ENCODE data around the gene MAOB.

Gene MAOB

DNA sequence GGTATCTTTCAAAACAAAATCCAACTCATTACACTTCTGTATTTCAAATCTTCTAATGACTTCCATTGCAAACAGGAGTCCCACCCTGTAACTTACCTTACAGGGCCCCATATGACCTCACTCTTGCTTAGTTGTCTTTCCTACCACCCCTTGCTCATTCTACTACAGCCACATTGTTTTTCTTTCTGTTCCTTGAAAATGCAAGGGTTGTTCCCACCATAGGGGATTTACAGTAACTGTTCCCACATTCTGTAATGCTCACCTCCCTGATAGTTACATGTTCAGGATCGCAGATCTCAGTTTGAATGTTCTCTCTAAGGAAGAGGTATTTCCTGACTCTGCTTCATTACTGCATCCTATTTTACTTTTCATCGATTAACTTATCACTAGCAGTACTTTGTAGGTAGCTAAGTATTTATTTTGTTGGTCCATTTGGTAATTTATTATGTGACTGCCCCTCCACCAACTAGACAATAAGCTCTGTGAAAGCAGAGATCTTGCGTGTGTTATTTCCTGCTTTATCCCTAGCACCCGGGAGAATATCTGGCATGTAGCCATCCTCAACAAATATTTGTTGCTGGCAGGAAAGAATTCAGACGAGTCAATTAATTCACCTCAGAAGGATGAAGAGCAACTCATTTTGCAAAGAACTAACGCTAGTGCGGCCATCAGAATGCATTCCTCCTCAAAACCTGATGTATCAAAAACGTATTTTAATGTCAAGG is 21.4 kb downstream of the MAOB start:
- H3K27me3 ChIP-seq (ENCODE audit: control insufficient read depth, insufficient read depth, low read length), result 0 out of 2 replicates have a peak, but pooled peaks cover 3% of the 10 kb centered on the region
- no peaks in the 10 kb centered on the region for H3K4me1 ChIP-seq (ENCODE audit: control insufficient read depth, insufficient read depth, low read length)
- no peak overlapping the region for H3K9ac ChIP-seq (ENCODE audit: low read depth, low read length)
- H3K9me3 ChIP-seq (ENCODE audit: control insufficient read depth, insufficient read depth, low read length), result no peaks in the 10 kb centered on the region
- no peaks in the 10 kb centered on the region for H3K36me3 ChIP-seq (ENCODE audit: control insufficient read depth, insufficient read depth, low read length)
- H3K27ac ChIP-seq (ENCODE audit: low read depth, low read length), result no peak overlapping the region
- no peak overlapping the region for H3K4me3 ChIP-seq (ENCODE audit: low read depth, low read length)

DNA sequence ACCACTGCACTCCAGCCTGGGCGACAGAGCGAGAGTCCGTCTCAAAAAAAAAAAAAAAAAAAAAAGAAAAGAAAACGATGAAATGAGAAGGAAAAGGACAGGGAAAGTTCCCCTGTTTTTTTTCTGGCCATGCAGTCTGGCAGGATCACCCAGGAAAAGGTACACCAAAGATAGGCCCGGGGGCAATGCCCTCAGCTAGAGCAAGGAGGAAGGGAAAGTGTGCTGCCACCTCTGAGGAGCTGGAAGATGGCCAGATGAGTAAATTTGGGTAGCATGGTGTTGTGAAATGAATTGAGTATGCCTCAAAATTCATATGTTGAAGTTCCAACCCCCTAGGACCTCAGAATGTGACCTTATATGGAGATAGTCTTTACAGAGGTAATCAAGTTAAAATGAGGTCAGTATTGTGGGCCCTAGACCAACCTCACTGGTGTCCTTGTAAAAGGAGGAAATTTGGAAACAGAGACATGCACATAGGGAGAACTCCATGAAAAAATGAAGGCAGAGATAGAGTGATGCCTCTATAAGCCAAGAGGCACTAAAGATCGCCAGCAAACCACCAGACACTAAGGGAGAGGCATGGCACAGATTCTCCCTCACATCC is 28.9 kb downstream of the MAOB start:
- Histone ChIP-seq H3K27ac (ENCODE audit: low read depth, low read length) (no peak overlapping the region), H3K36me3 (ENCODE audit: control insufficient read depth, insufficient read depth, low read length) (no peaks in the 10 kb centered on the region), H3K9me3 (ENCODE audit: control insufficient read depth, insufficient read depth, low read length) (no peaks in the 10 kb centered on the region), H3K9ac (ENCODE audit: low read depth, low read length) (no peak overlapping the region), H3K4me3 (ENCODE audit: low read depth, low read length) (no peak overlapping the region), H3K4me1 (ENCODE audit: control insufficient read depth, insufficient read depth, low read length) (no peaks in the 10 kb centered on the region), H3K27me3 (ENCODE audit: control insufficient read depth, insufficient read depth, low read length) (no peaks in the 10 kb centered on the region)

DNA sequence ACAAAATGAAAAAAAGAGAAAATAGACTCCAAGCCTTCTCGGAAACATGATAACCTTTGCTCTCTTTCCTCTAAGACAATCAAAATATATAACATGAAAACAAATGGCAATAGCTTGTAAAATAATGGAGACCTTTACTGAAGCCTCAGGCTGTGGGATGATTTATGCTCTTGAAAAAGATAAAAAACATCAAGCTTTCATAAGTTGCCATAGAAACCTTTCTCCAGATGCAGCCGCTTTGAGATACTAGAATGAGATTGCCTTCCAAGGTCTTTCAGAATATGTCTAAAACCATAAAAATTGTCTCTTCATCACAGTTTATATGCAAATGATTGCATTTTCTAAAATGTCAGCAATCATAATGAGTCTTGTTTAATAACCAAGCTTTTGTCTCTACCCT is 31.6 kb downstream of the MAOB start:
- Histone ChIP-seq H3K36me3 (ENCODE audit: control insufficient read depth, insufficient read depth, low read length) (no peaks in the 10 kb centered on the region), H3K4me1 (ENCODE audit: control insufficient read depth, insufficient read depth, low read length) (no peaks in the 10 kb centered on the region), H3K27me3 (ENCODE audit: control insufficient read depth, insufficient read depth, low read length) (no peaks in the 10 kb centered on the region), H3K9me3 (ENCODE audit: control insufficient read depth, insufficient read depth, low read length) (no peaks in the 10 kb centered on the region), H3K9ac (ENCODE audit: low read depth, low read length) (no peak overlapping the region), H3K4me3 (ENCODE audit: low read depth, low read length) (no peak overlapping the region), H3K27ac (ENCODE audit: low read depth, low read length) (no peak overlapping the region)

DNA sequence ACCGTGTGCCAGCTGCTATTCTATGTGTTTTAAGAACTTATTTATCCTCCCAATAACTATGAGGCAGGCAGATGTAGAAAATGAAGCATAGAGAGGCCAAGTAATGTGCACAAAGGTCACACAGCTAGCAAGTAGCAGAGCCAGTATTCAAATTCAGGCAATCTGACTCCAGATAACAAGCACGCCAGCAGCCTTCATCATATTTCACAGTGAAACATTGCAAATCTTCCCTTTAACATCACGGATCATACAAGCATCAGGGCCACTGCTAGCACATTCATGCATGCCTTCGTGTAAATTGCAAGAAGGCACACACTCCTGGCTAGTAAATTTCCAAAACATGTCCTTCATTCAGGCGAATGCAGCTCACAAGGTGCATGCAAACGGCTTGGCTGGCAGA is 33.1 kb downstream of the MAOB start:
- Histone ChIP-seq H3K4me1 (ENCODE audit: control insufficient read depth, insufficient read depth, low read length) (no peaks in the 10 kb centered on the region), H3K27me3 (ENCODE audit: control insufficient read depth, insufficient read depth, low read length) (no peaks in the 10 kb centered on the region), H3K4me3 (ENCODE audit: low read depth, low read length) (no peak overlapping the region), H3K36me3 (ENCODE audit: control insufficient read depth, insufficient read depth, low read length) (no peaks in the 10 kb centered on the region), H3K9me3 (ENCODE audit: control insufficient read depth, insufficient read depth, low read length) (no peaks in the 10 kb centered on the region), H3K27ac (ENCODE audit: low read depth, low read length) (no peak overlapping the region), H3K9ac (ENCODE audit: low read depth, low read length) (no peak overlapping the region)

DNA sequence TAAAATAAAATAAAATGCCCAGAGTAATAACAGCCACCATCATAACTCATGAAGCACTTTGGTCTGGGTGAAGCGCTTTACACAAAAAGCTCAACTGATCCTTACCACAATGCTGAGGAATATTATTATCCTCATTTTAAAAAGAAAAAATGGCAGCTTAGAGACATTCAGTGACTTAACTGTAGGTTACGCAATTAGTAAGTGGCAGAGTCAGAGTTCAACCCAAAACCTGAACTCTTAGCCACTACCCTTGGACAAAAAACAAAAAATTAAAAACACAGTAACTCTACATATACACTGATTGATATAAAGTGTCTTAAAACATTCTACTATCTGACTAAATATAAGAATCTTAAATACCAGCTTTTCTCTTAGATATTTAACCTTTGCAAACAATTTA is 34.9 kb downstream of the MAOB start:
- no peaks in the 10 kb centered on the region for H3K27me3 ChIP-seq (ENCODE audit: control insufficient read depth, insufficient read depth, low read length)
- H3K9me3 ChIP-seq (ENCODE audit: control insufficient read depth, insufficient read depth, low read length), result no peaks in the 10 kb centered on the region
- no peaks in the 10 kb centered on the region for H3K36me3 ChIP-seq (ENCODE audit: control insufficient read depth, insufficient read depth, low read length)
- H3K27ac ChIP-seq (ENCODE audit: low read depth, low read length), result no peak overlapping the region
- H3K9ac ChIP-seq (ENCODE audit: low read depth, low read length), result no peak overlapping the region
- no peaks in the 10 kb centered on the region for H3K4me1 ChIP-seq (ENCODE audit: control insufficient read depth, insufficient read depth, low read length)
- no peak overlapping the region for H3K4me3 ChIP-seq (ENCODE audit: low read depth, low read length)

DNA sequence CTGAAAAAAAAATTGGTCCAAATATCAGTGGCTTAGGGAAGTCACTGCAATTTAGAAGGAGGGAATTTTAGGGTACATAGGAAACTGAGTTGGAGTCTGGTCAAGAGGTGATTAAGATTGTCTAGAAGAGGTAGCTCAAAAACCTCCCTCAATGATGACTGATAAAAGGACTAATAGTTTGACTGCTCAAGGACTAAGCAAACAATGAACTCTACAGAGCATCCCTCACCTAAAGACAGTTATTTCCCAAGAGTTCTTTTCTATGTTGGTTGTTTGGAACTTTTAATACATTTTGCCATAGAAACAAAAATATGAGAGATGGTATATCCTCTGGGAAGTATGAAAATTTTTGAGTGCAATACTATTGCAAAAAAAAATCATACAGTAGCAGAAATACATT is 35.7 kb downstream of the MAOB start:
- Histone ChIP-seq H3K4me3 (ENCODE audit: low read depth, low read length) (no peak overlapping the region), H3K9ac (ENCODE audit: low read depth, low read length) (no peak overlapping the region), H3K36me3 (ENCODE audit: control insufficient read depth, insufficient read depth, low read length) (no peaks in the 10 kb centered on the region), H3K9me3 (ENCODE audit: control insufficient read depth, insufficient read depth, low read length) (no peaks in the 10 kb centered on the region), H3K27ac (ENCODE audit: low read depth, low read length) (no peak overlapping the region), H3K27me3 (ENCODE audit: control insufficient read depth, insufficient read depth, low read length) (no peaks in the 10 kb centered on the region), H3K4me1 (ENCODE audit: control insufficient read depth, insufficient read depth, low read length) (no peaks in the 10 kb centered on the region)

DNA sequence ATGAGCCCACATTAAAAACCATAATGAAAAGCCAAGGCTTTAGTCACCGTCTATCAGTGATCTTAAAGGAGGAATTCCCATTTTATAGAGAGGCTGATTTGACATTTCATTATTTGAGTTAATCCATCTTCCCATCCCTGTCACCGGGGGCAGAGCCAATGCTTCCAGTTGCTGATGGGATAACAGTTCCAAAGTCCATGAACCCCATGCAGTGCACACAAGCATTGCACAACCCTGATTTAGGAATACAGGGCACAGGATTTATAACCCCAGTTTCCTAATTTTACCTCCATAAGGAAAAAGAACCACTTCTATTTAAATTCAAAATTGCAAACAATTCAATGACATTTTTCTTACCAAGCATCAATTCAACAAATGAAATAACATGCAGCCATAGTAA is 36.5 kb downstream of the MAOB start:
- H3K36me3 ChIP-seq (ENCODE audit: control insufficient read depth, insufficient read depth, low read length), result no peaks in the 10 kb centered on the region
- no peak overlapping the region for H3K9ac ChIP-seq (ENCODE audit: low read depth, low read length)
- H3K9me3 ChIP-seq (ENCODE audit: control insufficient read depth, insufficient read depth, low read length), result no peaks in the 10 kb centered on the region
- H3K27me3 ChIP-seq (ENCODE audit: control insufficient read depth, insufficient read depth, low read length), result no peaks in the 10 kb centered on the region
- H3K27ac ChIP-seq (ENCODE audit: low read depth, low read length), result no peak overlapping the region
- no peak overlapping the region for H3K4me3 ChIP-seq (ENCODE audit: low read depth, low read length)
- no peaks in the 10 kb centered on the region for H3K4me1 ChIP-seq (ENCODE audit: control insufficient read depth, insufficient read depth, low read length)

DNA sequence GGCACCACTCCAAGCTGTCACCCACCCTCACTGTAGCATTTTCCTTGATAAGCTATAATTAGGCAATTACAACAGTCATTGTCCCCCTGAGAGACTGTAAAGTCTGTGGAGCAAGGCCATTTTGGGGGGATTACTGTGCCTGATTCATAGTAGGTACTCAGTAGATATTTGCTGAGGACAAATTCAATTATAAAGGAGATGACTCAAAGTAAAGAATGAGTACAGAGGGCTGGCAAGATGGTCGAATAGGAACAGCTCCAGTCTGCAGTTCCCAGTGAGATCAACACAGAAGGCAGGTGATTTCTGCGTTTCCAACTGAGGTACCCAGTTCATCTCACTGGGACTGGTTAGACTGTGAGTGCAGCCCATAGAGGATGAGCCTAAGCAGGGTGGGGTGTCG is 42.0 kb downstream of the MAOB start:
- Histone ChIP-seq H3K4me3 (ENCODE audit: low read depth, low read length) (no peak overlapping the region), H3K27ac (ENCODE audit: low read depth, low read length) (no peak overlapping the region), H3K36me3 (ENCODE audit: control insufficient read depth, insufficient read depth, low read length) (no peaks in the 10 kb centered on the region), H3K9me3 (ENCODE audit: control insufficient read depth, insufficient read depth, low read length) (no peaks in the 10 kb centered on the region), H3K9ac (ENCODE audit: low read depth, low read length) (no peak overlapping the region), H3K27me3 (ENCODE audit: control insufficient read depth, insufficient read depth, low read length) (no peaks in the 10 kb centered on the region), H3K4me1 (ENCODE audit: control insufficient read depth, insufficient read depth, low read length) (no peaks in the 10 kb centered on the region)

DNA sequence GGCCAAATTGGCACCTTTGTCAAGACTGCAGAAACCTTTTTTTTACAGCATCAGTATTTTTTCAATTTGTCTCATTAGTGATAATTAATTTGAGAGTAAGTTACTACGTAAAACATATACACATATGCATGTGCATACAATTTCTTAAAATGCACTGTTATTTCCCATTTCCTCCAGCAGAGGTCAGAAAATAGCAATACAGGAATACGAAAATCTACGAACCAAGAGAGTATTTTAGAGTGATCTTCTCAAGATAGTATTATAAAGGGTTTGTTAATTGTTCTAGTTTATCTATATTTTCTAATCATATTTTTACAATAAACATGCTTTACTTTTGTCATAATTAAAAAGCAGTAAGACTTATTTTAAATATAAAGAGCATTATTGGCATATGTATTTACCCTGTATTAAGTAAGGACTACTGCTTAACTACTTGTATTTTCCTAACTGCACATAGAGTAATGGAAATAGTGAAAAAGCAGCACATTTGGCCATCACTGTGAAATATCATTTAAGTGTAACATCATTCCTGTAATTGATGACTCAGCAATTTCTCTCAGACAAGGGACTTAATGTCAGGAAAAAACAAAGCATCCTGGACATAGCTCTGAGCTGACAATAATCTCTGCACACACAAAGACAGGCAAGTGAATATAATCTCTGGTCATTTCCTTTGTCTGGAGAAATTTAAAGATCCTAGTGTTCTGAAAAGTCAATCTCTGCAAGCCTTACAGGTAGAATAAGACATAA is 45.6 kb downstream of the MAOB start:
- Histone ChIP-seq H3K4me1 (ENCODE audit: control insufficient read depth, insufficient read depth, low read length) (no peaks in the 10 kb centered on the region), H3K27ac (ENCODE audit: low read depth, low read length) (no peak overlapping the region), H3K9ac (ENCODE audit: low read depth, low read length) (no peak overlapping the region), H3K27me3 (ENCODE audit: control insufficient read depth, insufficient read depth, low read length) (no peaks in the 10 kb centered on the region; the same call in 1 of the 2 replicates), H3K36me3 (ENCODE audit: control insufficient read depth, insufficient read depth, low read length) (no peaks in the 10 kb centered on the region), H3K9me3 (ENCODE audit: control insufficient read depth, insufficient read depth, low read length) (no peaks in the 10 kb centered on the region), H3K4me3 (ENCODE audit: low read depth, low read length) (no peak overlapping the region)

DNA sequence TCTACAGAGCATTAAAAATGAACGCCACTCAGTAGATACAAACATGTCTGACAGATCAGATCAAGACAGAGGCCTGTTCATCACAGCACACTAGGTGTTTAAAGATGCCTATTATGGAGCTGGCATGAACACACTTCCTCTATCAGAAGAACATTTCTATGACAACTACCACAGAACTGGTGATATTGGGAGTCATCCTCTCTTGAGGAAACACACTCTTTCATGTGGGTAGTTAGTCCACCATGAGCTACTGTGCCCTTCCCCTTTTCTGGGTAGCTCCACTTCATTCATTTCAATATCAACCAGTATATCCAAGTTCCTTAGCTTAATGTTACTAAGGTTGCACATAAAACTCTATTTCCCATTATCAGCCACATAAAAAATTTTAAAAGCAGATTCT is 46.7 kb downstream of the MAOB start:
- H3K9ac ChIP-seq (ENCODE audit: low read depth, low read length), result no peak overlapping the region
- no peaks in the 10 kb centered on the region for H3K36me3 ChIP-seq (ENCODE audit: control insufficient read depth, insufficient read depth, low read length)
- no peaks in the 10 kb centered on the region for H3K4me1 ChIP-seq (ENCODE audit: control insufficient read depth, insufficient read depth, low read length)
- H3K27ac ChIP-seq (ENCODE audit: low read depth, low read length), result no peak overlapping the region
- H3K27me3 ChIP-seq (ENCODE audit: control insufficient read depth, insufficient read depth, low read length), result no peaks in the 10 kb centered on the region; the same call in 1 of the 2 replicates
- H3K9me3 ChIP-seq (ENCODE audit: control insufficient read depth, insufficient read depth, low read length), result no peaks in the 10 kb centered on the region
- H3K4me3 ChIP-seq (ENCODE audit: low read depth, low read length), result no peak overlapping the region

DNA sequence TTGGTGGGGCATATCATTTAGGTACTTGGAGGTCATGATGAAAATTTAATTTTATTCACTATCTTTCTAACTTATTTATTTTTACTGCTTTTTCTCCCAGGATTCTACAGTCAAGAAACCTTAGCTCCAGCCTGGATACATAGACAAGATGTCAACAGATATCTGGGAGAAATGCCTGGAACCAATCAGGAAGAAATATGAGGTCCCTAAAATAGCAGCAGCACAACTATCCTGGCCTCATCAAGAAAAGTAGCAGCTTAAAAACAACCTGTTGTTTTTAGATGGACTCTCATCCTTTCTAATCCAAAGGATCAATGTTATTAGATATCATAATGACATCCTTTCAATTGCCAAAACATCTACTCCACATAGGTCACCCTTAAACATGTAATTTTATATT is 54.5 kb downstream of the MAOB start:
- H3K9me3 ChIP-seq (ENCODE audit: control insufficient read depth, insufficient read depth, low read length), result 0 out of 2 replicates have a peak, but pooled peaks cover 3% of the 10 kb centered on the region
- H3K9ac ChIP-seq (ENCODE audit: low read depth, low read length), result no peak overlapping the region
- H3K4me1 ChIP-seq (ENCODE audit: control insufficient read depth, insufficient read depth, low read length), result peaks cover 10% of the 10 kb centered on the region
- no peaks in the 10 kb centered on the region; the same call in 1 of the 2 replicates for H3K27me3 ChIP-seq (ENCODE audit: control insufficient read depth, insufficient read depth, low read length)
- H3K4me3 ChIP-seq (ENCODE audit: low read depth, low read length), result no peak overlapping the region
- H3K27ac ChIP-seq (ENCODE audit: low read depth, low read length), result no peak overlapping the region
- H3K36me3 ChIP-seq (ENCODE audit: control insufficient read depth, insufficient read depth, low read length), result no peaks in the 10 kb centered on the region
